Uterus (tissue), 4 donors: Measurements from ENCODE around the gene LEFTY2. TPM values are rescaled to one million over a fixed set of nuclear protein-coding genes. Genes with fewer than 3 reads are reported as not detected.

ENCODE experiments used
- DNase-seq, 2 donors: peaks; one replicate each; pipeline ENCODE4 v3.0.0-alpha.2; 2019 to 2020
- H3K27ac ChIP-seq, 2 donors: fragments of 200-600 bp; sonication (generic); 1 replicate in 1 of 2; 2 replicates in 1 of 2; pipeline ENCODE4 v1.5.1; 2016 to 2018
- H3K27me3 ChIP-seq, 2 donors: fragments of 200-600 bp; sonication (generic); one replicate each; pipeline ENCODE4 v1.5.1; 2018 to 2019; ENCODE audit warnings: control low read depth in 1 of 2
- H3K36me3 ChIP-seq, 2 donors: fragments of 200-600 bp; sonication (generic); one replicate each; pipeline ENCODE4 v1.5.1; 2019; ENCODE audit warnings: control low read depth in 1 of 2
- H3K4me1 ChIP-seq, 2 donors: fragments of 200-600 bp; sonication (generic); one replicate each; pipeline ENCODE4 v1.5.1; 2018 to 2019; ENCODE audit warnings: control low read depth in 1 of 2
- H3K4me3 ChIP-seq, 2 donors: fragments of 200-600 bp; sonication (generic); 1 replicate in 1 of 2; 2 replicates in 1 of 2; pipeline ENCODE4 v1.5.1; 2018 to 2019; ENCODE audit warnings: mild to moderate bottlenecking in 1 of 2
- H3K9me3 ChIP-seq, 2 donors: fragments of 200-600 bp; sonication (generic); one replicate each; pipeline ENCODE4 v1.5.1; 2019; ENCODE audit warnings: control low read depth in 1 of 2
- POLR2A ChIP-seq, 2 donors: fragments of 450-650 bp; IDR thresholded peaks; one replicate each; pipeline ENCODE4 v1.6.1; 2016; ENCODE audit warnings: antibody characterized with exemption in 2 of 2, mild to moderate bottlenecking in 1 of 2, moderate library complexity in 1 of 2
- intact Hi-C: fragments of 100-400 bp; cut with DNase I; formaldehyde crosslinking; loops from one replicate; pipeline ENCODE4 v1.15.1; 2023; ENCODE audit warnings: low total_unique reads
- total RNA-seq, 4 donors: library from RNA; depleted of rRNA in 3 of 4; stranded (reverse); fragments of >200 nt in 3 of 4; gene quantifications; one replicate each; pipeline versions ENCODE4 v1.1.0 to v1.2.4, GENCODE V29; 2014 to 2023
- TF ChIP-seq, protein P1 (sequence below), 4 experiments: fragments of 200-600 bp in 2 of 4; fragments of 450-650 bp in 2 of 4; sonication (generic) in 2 of 4; IDR thresholded peaks; one replicate each; pipeline ENCODE4 v1.5.1; 2016 to 2019; ENCODE audit warnings: antibody characterized with exemption in 4 of 4, mild to moderate bottlenecking in 2 of 4, moderate library complexity in 1 of 4
- donor health status: DM: yes; HTN: yes; CAD: no.

Gene LEFTY2
- total RNA-seq, 4 donors from 2014 or later, result 6.1 to 41.6 (median 29.5) TPM

- Histone ChIP-seq H3K9me3 (no peaks in the 10 kb centered on the region), H3K27ac (no peak overlapping the region), H3K27me3 (no peaks in the 10 kb centered on the region), H3K4me3 (no peak overlapping the region), H3K36me3 (no peaks in the 10 kb centered on the region), H3K4me1 (no peaks in the 10 kb centered on the region)
- intact Hi-C loops, result no loop called here
- no peak for TF ChIP-seq POLR2A (IDR thresholded peaks at IDR 0.05)
- TF ChIP-seq, protein P1, sequence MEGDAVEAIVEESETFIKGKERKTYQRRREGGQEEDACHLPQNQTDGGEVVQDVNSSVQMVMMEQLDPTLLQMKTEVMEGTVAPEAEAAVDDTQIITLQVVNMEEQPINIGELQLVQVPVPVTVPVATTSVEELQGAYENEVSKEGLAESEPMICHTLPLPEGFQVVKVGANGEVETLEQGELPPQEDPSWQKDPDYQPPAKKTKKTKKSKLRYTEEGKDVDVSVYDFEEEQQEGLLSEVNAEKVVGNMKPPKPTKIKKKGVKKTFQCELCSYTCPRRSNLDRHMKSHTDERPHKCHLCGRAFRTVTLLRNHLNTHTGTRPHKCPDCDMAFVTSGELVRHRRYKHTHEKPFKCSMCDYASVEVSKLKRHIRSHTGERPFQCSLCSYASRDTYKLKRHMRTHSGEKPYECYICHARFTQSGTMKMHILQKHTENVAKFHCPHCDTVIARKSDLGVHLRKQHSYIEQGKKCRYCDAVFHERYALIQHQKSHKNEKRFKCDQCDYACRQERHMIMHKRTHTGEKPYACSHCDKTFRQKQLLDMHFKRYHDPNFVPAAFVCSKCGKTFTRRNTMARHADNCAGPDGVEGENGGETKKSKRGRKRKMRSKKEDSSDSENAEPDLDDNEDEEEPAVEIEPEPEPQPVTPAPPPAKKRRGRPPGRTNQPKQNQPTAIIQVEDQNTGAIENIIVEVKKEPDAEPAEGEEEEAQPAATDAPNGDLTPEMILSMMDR (IDR thresholded peaks at IDR 0.05), result no peak
- DNase-seq, result no peak
Measured at GRCh38 chr1:225921734-225922709, 19.0 kb downstream of the LEFTY2 start.

- TF ChIP-seq, protein P1 (IDR thresholded peaks at IDR 0.05), result no peak
- TF ChIP-seq POLR2A (IDR thresholded peaks at IDR 0.05), result no peak
- Histone ChIP-seq H3K36me3 (no peaks in the 10 kb centered on the region), H3K9me3 (no peaks in the 10 kb centered on the region), H3K27me3 (no peaks in the 10 kb centered on the region), H3K4me1 (no peaks in the 10 kb centered on the region), H3K4me3 (no peak overlapping the region), H3K27ac (peak overlapping the region in 1 of 2 donors; percentile 34)
- intact Hi-C loops, result loop anchor here (10.0 kb wide), 1 partner anchor 55 kb away; no protein-coding TSS in a partner anchor
- DNase-seq, result peak in 1 of 2 donors; percentile 68
Measured at GRCh38 chr1:225919906-225920305, 21.1 kb downstream of the LEFTY2 start.

DNA sequence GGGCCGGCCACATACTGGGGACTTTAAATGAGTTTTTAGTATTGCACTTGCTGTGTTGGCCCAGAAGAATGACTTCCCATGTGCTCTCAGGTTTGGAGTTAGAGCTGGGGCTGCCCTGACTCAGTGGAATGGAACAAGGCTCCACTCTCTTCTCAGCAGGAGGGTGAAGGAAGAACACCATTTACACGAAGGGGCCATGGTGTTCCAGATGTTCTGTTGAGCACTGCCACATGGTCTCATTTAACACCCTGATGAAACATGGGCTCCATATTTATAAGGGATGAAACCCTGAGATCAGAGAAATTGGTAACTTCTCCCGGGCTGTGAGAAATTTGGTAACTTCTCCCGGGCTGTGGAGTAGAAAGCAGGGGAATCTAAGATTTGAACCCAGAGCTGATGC, 22.7 kb downstream of the LEFTY2 start:
- intact Hi-C loops, result loop anchor here (10.0 kb wide), 1 partner anchor 57 kb away; no protein-coding TSS in a partner anchor

DNA sequence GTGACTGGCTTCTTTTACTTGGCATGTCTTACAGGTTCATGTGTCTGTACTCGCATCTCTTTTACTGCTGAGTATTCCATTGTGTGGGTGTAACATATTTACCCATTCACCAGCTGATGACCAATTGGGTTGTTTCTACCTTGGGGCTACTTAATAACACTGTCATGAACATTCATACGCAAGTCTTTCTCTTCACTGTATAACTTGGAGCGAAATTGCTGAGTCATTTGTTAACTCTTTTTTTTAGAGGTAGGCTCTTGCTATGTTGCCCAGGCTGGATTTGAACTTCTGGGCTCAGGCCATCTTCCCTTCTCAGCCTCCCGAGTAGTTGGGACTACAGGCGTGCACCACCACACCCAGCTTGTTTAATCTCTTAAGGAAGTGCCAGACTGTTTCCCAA, 23.5 kb downstream of the LEFTY2 start:
- no peak overlapping the region for H3K4me3 ChIP-seq
- TF ChIP-seq, protein P1 (IDR thresholded peaks at IDR 0.05), result no peak
- no peak for TF ChIP-seq POLR2A (IDR thresholded peaks at IDR 0.05)
- intact Hi-C loops, result loop anchor here (10.0 kb wide), 1 partner anchor 57 kb away; no protein-coding TSS in a partner anchor
- H3K27me3 ChIP-seq, result no peaks in the 10 kb centered on the region
- no peak overlapping the region for H3K27ac ChIP-seq
- no peaks in the 10 kb centered on the region for H3K4me1 ChIP-seq
- H3K36me3 ChIP-seq, result no peaks in the 10 kb centered on the region
- no peak for DNase-seq
- H3K9me3 ChIP-seq, result no peaks in the 10 kb centered on the region

More for the DNA sequence above, 22.7 kb downstream of the LEFTY2 start:
- no peaks in the 10 kb centered on the region for H3K36me3 ChIP-seq
- H3K27ac ChIP-seq, result no peak overlapping the region
- no peak for DNase-seq
- no peak overlapping the region for H3K4me3 ChIP-seq
- H3K9me3 ChIP-seq, result no peaks in the 10 kb centered on the region
- no peaks in the 10 kb centered on the region for H3K4me1 ChIP-seq
- TF ChIP-seq, protein P1 (IDR thresholded peaks at IDR 0.05), result no peak
- TF ChIP-seq POLR2A (IDR thresholded peaks at IDR 0.05), result no peak
- H3K27me3 ChIP-seq, result no peaks in the 10 kb centered on the region

DNA sequence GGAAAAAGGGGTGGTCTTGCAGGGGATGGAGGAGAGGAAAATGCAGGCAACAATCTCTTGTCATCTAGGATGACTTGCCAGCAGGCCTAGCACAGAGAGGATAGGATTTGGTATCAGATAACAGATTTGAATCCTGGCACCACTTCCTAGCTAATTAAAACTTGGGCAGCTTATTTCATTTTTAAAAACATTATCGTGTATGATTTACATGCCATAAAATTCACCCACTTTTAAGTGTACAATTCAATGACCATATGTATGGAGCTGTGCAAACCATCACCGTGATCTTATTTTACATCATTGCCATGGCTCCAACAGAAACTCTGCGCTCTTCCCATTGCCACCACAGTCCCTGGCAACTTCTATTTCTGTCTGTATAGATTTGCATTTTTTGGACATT, 23.9 kb downstream of the LEFTY2 start:
- Histone ChIP-seq H3K27ac (no peak overlapping the region), H3K36me3 (no peaks in the 10 kb centered on the region), H3K4me1 (no peaks in the 10 kb centered on the region), H3K9me3 (no peaks in the 10 kb centered on the region), H3K27me3 (no peaks in the 10 kb centered on the region), H3K4me3 (no peak overlapping the region)
- TF ChIP-seq, protein P1 (IDR thresholded peaks at IDR 0.05), result no peak
- TF ChIP-seq POLR2A (IDR thresholded peaks at IDR 0.05), result no peak
- no peak for DNase-seq
- intact Hi-C loops, result loop anchor here (10.0 kb wide), 1 partner anchor 58 kb away; no protein-coding TSS in a partner anchor
